AG08396 (cell line): ENCODE measurements around the gene GAL3ST2.
"Not testable (repeated sequence)": the region's sequence is repeated elsewhere in the genome, so short reads cannot be mapped to it uniquely, and the experiment has no call there.

Experiments
- DNase-seq: peaks from one replicate; pipeline ENCODE4 v3.0.0; 2012; ENCODE audit warnings: low spot score, mixed read lengths

Gene GAL3ST2

DNA sequence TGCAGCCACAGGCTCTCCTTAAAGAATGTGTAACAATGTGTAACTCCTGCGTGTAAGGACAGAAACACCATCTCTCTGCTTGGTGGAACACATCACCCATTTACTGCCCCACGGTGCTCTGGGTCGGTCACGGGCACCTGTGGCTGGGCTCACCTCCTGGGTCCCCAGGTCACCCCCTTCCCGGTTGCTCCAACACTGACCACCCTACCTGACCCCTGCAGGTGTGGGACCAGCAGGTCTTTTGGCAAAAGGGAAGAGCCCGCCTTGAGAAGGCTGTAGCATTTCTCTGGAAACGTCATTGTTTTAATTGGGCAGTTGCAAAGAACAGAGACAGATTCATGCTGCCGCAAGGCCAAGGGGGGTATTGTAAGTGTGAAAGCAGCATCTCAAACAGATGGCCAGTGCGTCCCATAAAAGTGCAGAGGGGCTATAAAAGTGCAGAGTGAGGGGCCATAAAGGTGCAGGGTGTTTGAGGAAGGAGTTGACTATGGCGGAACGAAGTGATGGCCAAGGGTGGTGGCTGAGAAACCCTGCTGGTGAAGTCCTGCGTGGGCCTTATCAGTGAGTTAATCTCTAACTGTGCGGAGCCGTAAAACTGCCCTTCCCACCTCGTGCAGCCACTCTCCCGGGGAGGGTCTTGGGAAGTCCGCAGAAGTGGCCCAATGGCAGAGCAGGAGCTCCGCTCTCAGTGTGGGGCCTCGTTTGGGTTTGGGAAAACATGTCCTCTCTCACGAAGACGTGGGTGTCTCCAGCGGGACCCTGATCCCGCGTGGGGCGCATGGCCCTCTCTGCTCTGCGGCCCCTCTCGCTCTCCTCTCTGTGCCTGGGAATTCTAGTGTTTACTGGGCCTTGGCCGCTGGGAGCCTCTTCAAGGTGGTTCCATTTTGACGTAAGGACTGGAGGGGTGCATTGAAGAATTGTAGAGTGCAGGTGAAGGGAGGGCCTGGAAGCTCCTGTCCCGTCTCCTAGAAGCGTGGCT lies 18.7 kb downstream of the GAL3ST2 start:
- DNase-seq, result no peak

DNA sequence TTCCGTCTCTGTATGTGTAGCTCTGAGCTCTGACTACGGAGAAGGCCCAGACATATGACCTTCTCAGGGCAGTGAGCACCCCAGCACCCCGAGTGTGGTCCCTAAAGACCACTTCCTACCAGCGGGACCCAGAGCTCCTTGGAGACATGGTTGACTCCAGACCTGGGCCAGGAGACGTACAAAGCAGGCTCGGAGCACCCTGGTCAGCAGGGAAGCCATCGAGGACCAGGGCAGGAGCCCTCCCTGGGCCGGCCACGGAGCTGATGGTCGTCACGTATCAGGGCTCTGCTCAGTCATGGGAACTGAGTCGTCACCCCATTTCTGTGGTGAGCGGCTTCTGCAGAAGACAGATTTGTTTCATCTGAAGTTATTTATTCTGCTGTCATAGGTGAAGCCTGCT lies 19.6 kb downstream of the GAL3ST2 start:
- no peak for DNase-seq

DNA sequence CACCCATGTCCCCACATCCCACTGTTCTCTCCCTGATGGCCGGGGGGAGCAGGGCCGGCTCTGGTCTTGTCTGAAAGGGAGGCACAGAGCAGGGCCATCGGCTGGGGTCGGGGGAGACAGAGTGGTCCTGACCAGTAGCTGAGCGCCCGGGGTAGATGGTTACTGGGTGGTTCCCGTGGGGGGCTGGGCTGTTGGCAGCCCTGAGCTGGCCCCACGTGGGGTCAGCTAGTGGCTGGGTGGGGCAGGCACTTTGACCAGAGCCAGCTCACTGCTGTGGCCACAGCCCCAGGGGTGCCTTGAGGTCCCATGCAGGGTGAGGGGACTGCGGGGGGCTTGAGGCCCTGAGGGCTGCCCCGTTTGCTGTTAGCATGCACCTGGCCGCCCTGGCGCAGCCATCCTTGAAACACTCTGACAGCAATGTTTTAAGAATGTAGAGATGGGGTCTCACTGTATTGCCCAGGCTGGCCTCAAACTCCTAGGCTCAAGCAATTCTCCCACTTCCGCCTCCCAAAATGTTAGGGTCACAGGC lies 20.1 kb downstream of the GAL3ST2 start:
- DNase-seq, result no peak

DNA sequence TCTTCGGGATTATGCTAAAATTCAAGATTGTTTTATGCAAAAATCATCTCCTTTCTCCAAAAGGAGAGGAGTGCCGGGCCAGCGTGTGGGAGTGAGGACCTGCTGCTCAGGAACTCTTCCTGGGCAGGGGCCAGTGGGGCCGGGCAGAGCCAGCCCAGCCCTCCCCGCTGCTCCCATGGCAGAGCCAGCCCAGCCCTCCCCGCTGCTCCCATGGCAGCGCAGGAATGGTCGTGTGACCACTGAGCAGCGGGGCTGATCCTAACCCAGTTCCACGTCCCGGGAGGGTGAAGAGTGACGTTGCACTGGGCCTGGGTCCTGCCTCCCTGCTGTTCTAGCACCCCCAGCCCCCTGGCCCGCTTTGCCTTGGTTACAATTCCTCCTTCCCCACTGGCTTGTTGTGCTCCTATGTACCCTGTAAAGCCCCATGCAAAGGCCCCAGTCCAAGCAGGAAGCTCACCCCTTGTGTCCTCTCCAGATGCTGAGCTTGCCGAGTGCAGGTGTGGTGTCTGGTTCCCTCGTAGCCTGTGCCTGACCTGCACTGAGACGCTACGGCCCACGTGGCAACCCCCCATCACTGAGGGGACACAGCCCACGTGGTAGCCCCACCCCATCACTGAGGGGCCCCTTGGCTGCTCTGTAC lies 20.9 kb downstream of the GAL3ST2 start:
- DNase-seq, result no peak

DNA sequence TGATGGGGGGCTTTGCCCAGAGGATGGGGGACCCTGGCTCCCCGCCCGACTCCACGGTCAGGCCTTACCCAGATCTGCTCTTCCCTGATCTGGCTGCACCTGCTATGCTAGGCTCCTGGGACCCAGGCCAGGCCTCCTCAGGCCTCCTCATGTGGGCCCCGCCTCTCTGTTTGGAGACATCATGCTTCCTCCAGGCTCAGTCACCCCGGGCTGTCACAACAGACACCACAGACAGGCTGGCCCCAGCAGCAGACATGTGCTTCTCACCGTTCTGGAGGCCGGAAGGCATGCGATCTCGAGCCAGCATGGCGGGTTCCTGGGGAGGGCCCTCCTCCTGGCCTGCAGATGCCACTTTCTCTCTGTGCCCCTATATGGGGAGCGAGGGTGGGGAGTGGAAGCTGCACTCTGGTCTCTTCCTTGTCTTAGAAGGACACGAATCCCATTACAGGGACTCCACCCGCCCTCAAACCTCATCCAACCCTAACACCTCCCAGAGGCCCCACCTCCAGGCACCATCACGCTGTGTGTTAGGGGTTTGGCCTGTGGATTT lies 21.5 kb downstream of the GAL3ST2 start:
- DNase-seq, result peak; percentile 16

DNA sequence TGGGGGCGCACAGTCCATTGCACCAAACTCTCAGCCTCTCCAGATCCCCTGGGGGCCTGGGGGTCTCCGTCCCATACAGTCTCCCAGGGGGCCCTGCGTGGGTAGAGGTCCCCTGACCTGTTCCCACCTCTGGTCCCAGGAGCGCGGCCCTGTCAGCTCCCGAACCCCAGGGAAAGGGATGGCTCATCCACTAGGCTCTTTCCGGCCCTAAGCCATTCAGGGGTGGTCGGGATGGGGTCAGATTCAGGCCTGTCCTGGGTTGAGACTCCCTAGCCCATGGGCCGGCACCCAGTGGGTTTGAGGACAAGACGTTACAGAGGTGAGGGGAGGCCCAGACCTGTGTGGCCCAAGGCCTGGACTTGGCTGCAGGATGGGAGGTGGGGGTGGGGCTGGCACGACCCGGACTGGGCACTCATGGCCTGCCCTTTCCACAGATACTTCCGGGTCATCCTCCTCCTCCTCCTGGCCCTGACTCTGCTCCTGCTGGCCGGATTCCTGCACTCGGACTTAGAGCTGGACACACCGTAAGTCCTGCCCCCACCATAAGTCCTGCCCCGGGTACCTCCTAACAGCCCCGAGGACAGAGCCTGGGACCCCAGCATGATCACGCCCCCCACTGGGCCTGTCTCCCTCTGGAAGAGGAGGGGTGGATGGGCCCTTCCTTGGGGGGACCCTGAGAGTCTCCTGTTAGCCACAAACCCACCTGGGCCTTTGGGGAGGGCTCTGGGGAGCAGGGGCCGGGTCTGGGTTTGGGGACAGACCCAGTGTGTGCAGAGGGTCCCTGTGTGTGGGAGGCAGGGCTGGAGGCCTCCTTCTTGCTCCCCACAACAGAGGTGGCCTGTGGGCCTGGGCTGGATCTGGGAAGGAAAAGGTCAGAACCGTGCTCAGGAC lies 22.3 kb downstream of the GAL3ST2 start:
- no peak for DNase-seq

DNA sequence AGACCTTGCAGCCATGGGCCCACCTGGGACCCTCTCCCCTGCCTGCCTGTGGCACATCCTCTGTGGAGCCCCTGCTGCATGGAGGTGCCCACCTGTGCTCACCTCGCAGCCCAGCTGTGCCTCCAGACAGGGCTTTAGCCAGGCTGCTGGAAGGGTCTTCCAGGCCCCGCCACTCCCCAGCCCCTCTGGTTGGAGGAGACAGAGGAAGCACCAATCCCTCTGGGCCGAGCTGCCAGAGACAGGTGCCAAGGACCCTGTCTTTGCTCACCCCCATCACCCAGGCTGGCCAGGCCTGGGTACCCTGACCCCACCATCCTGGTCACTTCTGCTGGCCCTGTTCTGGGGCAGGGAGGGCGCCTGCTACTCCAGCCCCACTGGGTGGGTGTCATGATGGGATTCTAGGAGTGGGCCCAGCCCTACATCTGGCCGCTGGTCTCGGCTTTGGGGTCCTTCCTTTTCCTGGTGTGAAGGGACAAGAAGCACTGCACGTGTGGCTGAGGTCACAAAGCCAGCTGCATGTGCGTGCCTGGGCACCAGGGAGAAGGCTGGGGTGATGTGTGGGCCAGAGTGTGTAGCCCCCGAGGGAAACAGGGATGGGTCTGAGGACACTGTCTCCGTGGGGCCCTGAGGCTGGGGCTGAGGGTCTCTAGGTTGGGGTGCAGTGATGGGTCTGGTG lies 23.0 kb downstream of the GAL3ST2 start:
- DNase-seq, result no peak

DNA sequence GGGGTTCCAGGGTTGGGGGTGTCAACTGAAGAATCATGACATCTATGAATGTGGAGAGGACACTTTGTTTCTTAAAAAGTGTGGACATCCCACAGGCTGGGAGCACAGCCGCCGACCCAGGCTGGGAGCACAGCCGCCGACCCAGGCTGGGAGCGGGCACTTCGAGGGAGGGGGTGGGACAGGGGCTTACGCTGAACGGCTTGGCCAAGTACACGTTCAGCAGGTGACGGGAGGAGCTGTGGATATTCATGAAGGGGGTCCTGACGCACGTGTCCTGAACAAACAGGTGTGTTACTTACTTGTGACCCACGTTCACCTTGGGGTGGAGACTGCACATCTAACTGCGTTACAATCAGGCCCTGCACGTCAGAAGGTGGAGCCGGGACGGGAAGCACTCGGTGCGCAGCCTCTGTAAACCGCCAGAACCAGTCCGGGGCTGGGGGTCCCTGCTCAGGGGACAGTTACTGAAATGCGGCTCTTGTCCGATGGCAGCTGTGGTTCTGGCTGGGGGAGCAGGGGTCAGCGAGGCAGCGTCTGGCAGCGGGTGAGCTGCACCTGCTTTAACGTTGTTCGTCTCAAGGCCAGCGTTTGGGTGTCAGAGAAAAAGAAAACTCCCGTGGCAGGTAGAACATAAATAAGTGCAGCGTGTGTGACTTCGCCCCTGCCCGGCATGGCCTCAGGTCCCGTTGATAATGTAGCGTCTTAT lies 23.7 kb downstream of the GAL3ST2 start:
- not testable (repeated sequence) for DNase-seq

DNA sequence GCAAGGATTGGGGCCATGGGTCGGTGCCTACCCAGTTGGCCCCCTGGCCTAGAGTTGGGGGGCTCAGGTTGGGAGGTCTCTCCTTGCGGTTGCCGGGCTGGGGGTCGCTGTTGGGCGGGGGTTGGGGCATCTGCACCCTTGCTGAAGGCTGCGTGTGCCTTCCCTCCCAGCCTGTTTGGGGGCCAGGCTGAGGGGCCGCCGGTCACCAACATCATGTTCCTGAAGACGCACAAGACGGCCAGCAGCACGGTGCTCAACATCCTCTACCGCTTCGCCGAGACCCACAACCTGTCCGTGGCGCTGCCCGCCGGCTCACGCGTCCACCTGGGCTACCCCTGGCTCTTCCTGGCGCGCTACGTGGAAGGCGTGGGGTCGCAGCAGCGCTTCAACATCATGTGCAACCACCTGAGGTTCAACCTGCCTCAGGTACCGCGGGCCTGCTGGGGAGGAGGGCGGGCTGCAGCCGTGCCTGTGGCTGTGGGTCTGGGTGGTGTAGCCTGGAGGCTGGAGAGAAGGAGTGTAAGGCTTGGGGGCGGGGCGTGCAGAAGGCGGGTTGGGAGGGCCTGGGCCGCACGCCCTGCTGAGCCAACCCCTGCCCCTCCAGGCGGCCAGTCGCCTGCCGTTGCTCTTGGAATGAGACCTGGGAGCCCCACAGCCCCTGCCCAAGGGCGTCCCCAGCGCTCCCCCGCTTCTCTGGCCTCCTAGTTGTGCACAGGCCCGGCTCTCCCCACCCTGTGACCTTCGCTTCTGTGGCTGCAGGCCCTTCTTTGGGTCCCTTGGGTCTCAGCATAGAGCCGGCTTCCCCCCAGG lies 25.2 kb downstream of the GAL3ST2 start:
- DNase-seq, result no peak

DNA sequence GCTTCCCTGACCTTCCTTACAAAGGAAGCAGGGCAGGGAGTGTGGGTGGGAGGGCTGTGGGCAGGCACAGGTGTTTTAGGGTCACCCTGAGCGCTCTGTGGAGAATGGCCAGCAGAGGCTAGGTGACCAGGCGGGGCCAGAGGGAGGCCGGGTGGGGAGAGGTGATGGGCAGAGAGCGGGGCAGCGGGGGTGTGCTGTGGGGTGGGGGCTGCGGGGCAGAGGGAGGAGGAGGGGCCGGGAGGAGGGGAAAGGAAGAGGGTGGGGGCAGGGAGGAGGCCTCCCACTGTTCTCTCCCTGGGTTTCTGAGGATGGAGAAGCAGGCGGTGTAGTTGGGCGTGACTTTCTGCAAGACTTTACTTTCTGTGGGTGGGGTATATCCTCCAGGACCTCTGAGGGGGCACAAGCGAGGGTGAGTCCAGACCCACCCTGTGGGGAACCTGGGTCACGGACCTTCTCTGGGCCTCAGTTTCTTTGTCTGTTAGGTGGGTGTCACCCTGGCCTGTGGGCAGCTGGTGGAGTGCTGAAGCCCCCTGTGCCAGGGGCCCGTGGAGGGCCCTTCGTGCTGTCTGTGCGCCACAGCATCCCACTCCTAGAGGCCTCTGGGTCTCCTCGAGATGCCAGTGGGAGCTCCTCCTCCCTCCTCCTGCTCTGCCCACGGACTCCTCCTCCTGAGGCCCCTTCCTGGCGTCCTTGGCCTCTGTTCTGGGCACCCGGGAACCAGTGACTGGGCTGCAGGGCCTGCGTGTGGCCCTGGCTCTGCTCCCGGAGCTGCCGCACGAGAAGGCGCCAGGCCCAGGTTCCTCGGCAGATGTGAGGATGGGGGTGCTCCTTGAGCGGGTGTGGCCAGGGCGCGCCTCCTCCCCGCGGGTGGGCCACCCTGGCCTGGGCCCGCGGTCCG lies 26.0 kb downstream of the GAL3ST2 start:
- no peak for DNase-seq

DNA sequence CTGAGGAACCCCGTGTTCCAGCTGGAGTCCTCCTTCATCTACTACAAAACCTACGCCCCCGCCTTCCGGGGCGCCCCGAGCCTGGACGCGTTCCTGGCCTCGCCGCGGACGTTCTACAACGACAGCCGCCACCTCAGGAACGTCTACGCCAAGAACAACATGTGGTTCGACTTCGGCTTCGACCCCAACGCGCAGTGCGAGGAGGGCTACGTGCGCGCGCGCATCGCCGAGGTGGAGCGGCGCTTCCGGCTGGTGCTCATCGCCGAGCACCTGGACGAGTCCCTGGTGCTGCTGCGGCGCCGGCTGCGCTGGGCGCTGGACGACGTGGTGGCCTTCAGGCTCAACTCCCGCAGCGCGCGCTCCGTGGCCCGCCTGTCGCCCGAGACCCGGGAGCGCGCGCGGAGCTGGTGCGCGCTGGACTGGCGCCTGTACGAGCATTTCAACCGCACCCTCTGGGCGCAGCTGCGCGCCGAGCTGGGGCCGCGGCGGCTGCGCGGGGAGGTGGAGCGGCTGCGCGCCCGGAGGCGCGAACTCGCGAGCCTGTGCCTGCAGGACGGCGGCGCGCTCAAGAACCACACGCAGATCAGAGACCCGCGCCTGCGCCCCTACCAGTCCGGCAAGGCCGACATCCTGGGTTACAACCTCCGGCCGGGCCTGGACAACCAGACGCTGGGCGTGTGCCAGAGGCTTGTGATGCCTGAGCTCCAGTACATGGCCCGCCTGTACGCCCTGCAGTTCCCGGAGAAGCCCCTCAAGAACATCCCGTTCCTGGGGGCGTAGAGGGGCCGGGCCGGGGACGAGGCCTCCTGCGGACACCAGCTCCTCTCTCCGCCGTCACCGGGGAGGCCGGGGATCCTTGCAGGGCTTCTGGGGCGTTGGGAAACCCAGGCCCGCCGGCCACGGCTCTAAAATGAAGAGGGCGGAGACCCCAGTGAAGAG lies 27.0 kb downstream of the GAL3ST2 start:
- peak; percentile 74 for DNase-seq

DNA sequence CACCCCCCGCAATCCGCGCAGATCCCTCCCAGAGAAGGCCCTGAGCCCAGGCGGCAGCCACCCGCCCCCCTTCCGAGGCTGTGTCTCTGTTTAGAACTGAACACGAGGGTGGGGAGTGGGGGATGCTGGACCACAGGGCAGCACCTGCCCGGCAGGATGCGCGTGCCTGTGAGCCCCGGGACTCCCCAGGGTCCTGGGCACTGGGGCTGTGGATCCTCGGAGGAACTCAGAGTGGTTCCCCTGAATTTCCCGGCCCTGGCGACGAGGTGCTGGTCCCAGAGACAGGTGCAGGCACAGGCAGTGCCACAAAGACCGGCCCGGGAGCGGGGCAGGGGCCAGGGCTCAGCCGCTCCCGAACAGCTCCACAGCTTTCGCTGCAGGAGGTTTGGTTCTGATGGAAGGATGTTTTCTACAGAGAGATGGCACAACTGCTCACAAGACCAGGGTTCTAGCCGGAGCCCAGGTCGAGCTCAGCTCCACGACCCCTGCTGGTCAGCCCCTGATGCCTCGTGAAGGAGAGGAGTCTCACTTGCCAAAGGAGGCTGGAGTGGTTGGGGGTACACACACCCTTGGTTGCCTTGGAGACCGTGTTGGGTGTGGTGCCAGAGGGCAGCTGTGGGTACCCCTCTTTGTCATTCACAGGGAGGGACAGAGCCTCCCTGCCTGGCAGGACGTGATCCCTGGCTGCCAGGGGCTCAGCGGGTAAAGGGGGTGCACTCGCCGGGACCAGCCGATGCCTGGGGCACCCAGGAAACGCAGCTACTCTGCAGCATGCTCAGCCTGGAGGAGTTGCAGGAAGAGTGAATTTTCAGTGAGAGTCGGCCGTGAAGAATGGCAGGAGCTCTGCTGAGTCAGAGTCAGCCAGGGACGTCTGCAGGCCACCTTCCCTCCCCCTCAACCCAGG lies 28.0 kb downstream of the GAL3ST2 start:
- peak; percentile 33 for DNase-seq

DNA sequence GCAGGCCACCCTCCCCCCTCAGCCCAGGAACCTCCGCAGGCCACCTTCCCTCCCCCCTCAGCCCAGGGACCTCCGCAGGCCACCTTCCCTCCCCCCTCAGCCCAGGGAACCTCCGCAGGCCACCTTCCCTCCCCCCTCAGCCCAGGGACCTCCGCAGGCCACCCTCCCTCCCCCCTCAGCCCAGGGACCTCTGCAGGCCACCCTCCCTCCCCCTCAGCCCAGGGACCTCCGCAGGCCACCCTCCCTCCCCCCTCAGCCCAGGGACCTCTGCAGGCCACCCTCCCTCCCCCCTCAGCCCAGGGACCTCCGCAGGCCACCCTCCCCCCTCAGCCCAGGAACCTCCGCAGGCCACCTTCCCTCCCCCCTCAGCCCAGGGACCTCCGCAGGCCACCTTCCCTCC lies 29.6 kb downstream of the GAL3ST2 start:
- not testable (repeated sequence) for DNase-seq

DNA sequence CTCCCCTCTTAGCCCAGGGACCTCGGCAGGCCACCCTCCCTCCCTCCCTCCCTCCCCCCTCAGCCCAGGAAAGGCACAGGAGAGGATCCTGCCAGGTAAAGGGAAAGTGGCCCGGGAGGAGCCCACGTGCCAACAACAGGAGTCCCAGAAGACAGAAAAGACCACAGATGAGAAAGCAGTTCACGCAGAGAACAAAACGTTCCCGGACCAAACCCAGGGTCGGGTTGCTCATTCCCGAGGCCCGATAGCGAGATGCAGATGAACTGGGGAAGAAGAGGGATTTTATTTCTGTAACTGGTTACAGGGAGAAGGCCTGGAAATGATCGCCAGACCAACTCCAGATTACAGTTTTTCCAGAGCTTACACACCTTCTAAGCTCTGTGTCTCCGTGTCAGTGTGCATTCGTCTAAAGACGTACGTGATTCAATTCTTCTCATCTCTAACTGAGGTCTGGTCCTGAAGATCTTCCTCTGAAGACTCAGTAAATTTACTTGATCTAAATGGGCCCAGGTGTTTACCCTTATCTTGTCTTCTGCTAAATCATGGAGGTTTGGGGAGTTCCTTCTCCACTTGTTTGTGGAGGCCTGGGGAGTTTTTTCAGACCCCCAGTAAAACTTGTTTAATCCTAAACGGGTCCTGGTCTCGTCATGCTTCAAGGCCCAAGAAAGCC lies 31.6 kb downstream of the GAL3ST2 start:
- no peak for DNase-seq

DNA sequence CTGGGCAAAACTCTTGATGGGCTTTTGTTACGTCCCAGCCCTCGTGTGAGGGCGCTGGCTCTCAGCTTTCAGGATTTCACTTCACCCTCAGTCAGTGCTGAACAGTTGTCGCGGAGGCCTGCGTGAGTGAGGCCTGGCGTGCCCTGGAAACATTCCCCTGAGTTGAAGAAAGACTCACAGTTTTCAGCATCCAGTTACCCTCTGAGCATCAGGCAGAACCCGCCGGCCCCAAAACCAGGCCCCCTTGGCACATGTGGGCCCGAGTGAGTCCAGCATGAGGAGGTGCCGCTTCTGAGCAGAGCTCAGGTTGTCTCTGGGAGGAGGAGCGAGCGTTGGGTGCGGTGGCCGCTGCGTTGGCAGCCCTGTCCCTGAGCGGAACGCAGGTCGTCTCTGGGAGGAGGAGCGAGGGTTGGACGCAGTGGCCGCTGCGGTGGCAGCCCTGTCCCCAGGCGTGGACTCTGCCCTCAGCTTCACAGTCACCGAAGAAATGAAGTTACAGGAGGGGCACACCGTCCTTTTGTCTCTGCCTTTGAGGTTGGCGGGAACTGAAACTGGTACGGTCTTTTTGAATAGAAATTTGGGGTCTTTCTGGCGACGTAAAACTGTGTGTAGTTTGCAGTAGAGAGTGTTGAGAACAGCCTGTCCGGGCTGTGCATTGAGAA lies 32.2 kb downstream of the GAL3ST2 start, which contains the start of gene NEU4:
TSS of gene NEU4 (plus strand) at position 473 of the 662 bp plus-strand sequence. CDS start 5,292 bp downstream, outside the sequence.
- no peak for DNase-seq
